GM23338 (cell line): Measurements from ENCODE around the gene UST. TPM values are rescaled to one million over a fixed set of nuclear protein-coding genes. Genes with fewer than 3 reads are reported as not detected.

Experiments
- ATAC-seq: fragments of 200-7000 bp; cut with Tn5 transposase; 3 replicates; pipeline ENCODE4 v1.9.1; 2020
- DNase-seq: peaks from one replicate; pipeline ENCODE4 v3.0.0-alpha.2; 2015; ENCODE audit warnings: low spot score
- H2AFZ ChIP-seq: fragments of 200-600 bp; sonication (generic); 2 replicates; pipeline ENCODE4 v1.8.0; 2016; ENCODE audit warnings: antibody characterized with exemption, mild to moderate bottlenecking, moderate library complexity
- H3F3A ChIP-seq: fragments of 200-600 bp; sonication (generic); replicated peaks from 2 replicates; pipeline ENCODE4 v1.8.0; 2017; ENCODE audit warnings: antibody characterized with exemption, mixed run types, low read depth
- H3K27ac ChIP-seq: fragments of 200-600 bp; sonication (generic); 2 replicates; pipeline ENCODE4 v1.6.1; 2016; ENCODE audit warnings: low read depth
- H3K27me3 ChIP-seq: fragments of 200-600 bp; sonication (generic); 2 replicates; pipeline ENCODE4 v1.8.0; 2016; ENCODE audit warnings: mild to moderate bottlenecking, mixed run types, moderate library complexity; ENCODE audit not compliant: insufficient read depth
- H3K36me3 ChIP-seq: fragments of 200-600 bp; sonication (generic); 2 replicates; pipeline ENCODE4 v1.8.0; 2016; ENCODE audit warnings: mild to moderate bottlenecking; ENCODE audit not compliant: insufficient read depth
- H3K4me1 ChIP-seq: fragments of 200-600 bp; sonication (generic); 2 replicates; pipeline ENCODE4 v1.8.0; 2016; ENCODE audit warnings: mild to moderate bottlenecking, moderate library complexity; ENCODE audit not compliant: insufficient read depth
- H3K4me2 ChIP-seq: fragments of 200-600 bp; sonication (generic); 2 replicates; pipeline ENCODE4 v1.7.1; 2017; ENCODE audit warnings: mixed run types
- H3K4me3 ChIP-seq: fragments of 200-600 bp; sonication (generic); 2 replicates; pipeline ENCODE4 v1.6.1; 2016; ENCODE audit warnings: mixed run types
- H3K79me2 ChIP-seq: fragments of 200-600 bp; sonication (generic); replicated peaks from 2 replicates; pipeline ENCODE4 v1.8.0; 2017; ENCODE audit warnings: mild to moderate bottlenecking; ENCODE audit not compliant: insufficient read depth
- H3K9me2 ChIP-seq: fragments of 200-600 bp; sonication (generic); 2 replicates; pipeline ENCODE4 v1.8.0; 2017; ENCODE audit not compliant: insufficient read depth
- H4K20me1 ChIP-seq: fragments of 200-600 bp; sonication (generic); replicated peaks from 2 replicates; pipeline ENCODE4 v1.8.0; 2017; ENCODE audit warnings: mild to moderate bottlenecking; ENCODE audit not compliant: insufficient read depth
- H3K27ac Mint-ChIP-seq: 2 replicates; pipeline ENCODE4 v1.8.0; 2020; ENCODE audit warnings: inconsistent platforms, mild to moderate bottlenecking, moderate library complexity, mixed read lengths
- H3K27me3 Mint-ChIP-seq: 3 replicates; pipeline ENCODE4 v1.8.0; 2022; ENCODE audit warnings: low read depth, mild to moderate bottlenecking, moderate library complexity, mixed read lengths, inconsistent platforms; ENCODE audit not compliant: insufficient read depth, poor library complexity
- H3K36me3 Mint-ChIP-seq: 3 replicates; pipeline ENCODE4 v1.8.0; 2021; ENCODE audit warnings: low read depth, mild to moderate bottlenecking, inconsistent platforms, moderate library complexity, mixed read lengths
- H3K4me1 Mint-ChIP-seq: 3 replicates; pipeline ENCODE4 v1.8.0; 2020; ENCODE audit warnings: mild to moderate bottlenecking, inconsistent platforms, mixed read lengths
- H3K4me3 Mint-ChIP-seq: 3 replicates; pipeline ENCODE4 v1.8.0; 2021; ENCODE audit warnings: moderate library complexity, mild to moderate bottlenecking, inconsistent platforms, mixed read lengths
- H3K9me3 Mint-ChIP-seq: 3 replicates; pipeline ENCODE4 v1.8.0; 2020; ENCODE audit warnings: moderate library complexity, mild to moderate bottlenecking, inconsistent platforms, mixed read lengths
- EZH2 ChIP-seq: fragments of 200-600 bp; sonication (generic); IDR thresholded peaks from one replicate; pipeline ENCODE4 v1.8.0; 2017; ENCODE audit warnings: antibody characterized with exemption, mild to moderate bottlenecking, low read depth; ENCODE audit not compliant: unreplicated experiment
- EZH2phosphoT487 ChIP-seq: fragments of 200-600 bp; sonication (generic); IDR thresholded peaks from one replicate; pipeline ENCODE4 v1.8.1; 2018; ENCODE audit warnings: antibody characterized with exemption; ENCODE audit not compliant: unreplicated experiment
- JUNB ChIP-seq: IDR thresholded peaks from one replicate; pipeline ENCODE4 v1.6.1; 2016; ENCODE audit warnings: antibody characterized with exemption; ENCODE audit not compliant: unreplicated experiment
- POLR2AphosphoS5 ChIP-seq: IDR thresholded peaks from 2 replicates; pipeline ENCODE4 v1.6.1; 2016; ENCODE audit warnings: antibody characterized with exemption, low read depth
- STAT1 ChIP-seq: IDR thresholded peaks from one replicate; pipeline ENCODE4 v1.6.1; 2016; ENCODE audit warnings: antibody characterized with exemption; ENCODE audit not compliant: unreplicated experiment
- ZNF114 ChIP-seq: fragments of 250-450 bp; sonication (Bioruptor Pico); IDR thresholded peaks from 2 replicates; pipeline ENCODE4 v1.5.0; 2020; ENCODE audit warnings: mild to moderate bottlenecking, moderate library complexity
- ZNF331 ChIP-seq: fragments of 250-450 bp; sonication (Bioruptor Pico); IDR thresholded peaks from 2 replicates; pipeline ENCODE4 v1.5.0; 2020; ENCODE audit warnings: low read depth, mild to moderate bottlenecking, moderate library complexity
- polyA plus RNA-seq: library from polyadenylated mRNA; unstranded; fragments of >200 nt; fragmentation: Nextera tagmentation; extraction: Ambion mirVana; gene quantifications from 2 replicates; pipeline ENCODE4 v1.2.1, GENCODE V29; 2016
- total RNA-seq: library from RNA; depleted of rRNA; stranded (reverse); fragments of >200 nt; shearing (Covaris generic); gene quantifications from 2 replicates; pipeline ENCODE4 v1.2.3, GENCODE V29; 2014
- TF ChIP-seq, protein P1 (sequence below): IDR thresholded peaks from one replicate; pipeline ENCODE4 v1.6.1; 2018; ENCODE audit warnings: antibody characterized with exemption; ENCODE audit not compliant: unreplicated experiment
- TF ChIP-seq, protein P2 (sequence below), 2 experiments: fragments of 200-600 bp in 1 of 2; sonication (generic) in 1 of 2; conservative IDR thresholded peaks; 2 replicates each; pipeline versions ENCODE4 v1.5.1 to v1.6.1; 2016 to 2017; ENCODE audit warnings: antibody characterized with exemption in 2 of 2, low read depth in 2 of 2, mild to moderate bottlenecking in 2 of 2, moderate library complexity in 1 of 2

UST gene
- total and polyA plus RNA-seq, 2 experiments from 2014 or later, result 12.6 to 33.0 TPM

DNA sequence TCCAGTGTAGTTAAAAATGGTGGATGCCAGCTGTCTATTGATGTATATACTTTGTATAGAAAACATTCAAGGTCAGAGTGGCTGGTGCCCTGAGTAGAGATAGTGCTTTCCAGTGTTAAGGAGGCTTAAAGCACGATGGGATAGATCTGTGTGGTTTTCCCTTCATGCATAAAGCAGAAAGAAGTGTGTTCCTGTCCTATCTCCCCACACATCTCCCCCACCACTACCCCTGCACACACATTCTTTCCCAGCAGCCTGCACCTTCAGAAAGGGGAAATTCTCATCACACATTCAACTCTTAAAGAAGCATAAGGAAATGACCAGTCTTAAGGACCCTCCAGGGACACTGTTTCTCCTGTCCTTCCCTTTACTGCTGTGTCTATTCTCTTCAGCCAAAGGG lies 349.0 kb downstream of the UST start:
- H3K4me1 Mint-ChIP-seq, result peaks cover 14% of the 10 kb centered on the region
- no peaks in the 10 kb centered on the region for H3K36me3 ChIP-seq
- peaks cover 17% of the 10 kb centered on the region for H3K9me3 Mint-ChIP-seq
- no peak for DNase-seq
- H3K27ac ChIP-seq, result no peak overlapping the region
- H3K4me1 ChIP-seq, result peaks cover 3% of the 10 kb centered on the region; the same call in 1 of the 2 replicates
- H3K27me3 ChIP-seq, result no peaks in the 10 kb centered on the region
- no peak overlapping the region for H3K27ac Mint-ChIP-seq
- H4K20me1 ChIP-seq, result no peaks in the 10 kb centered on the region
- no peak for TF ChIP-seq ZNF114
- no peak for TF ChIP-seq ZNF331 (CRISPR knock-in tag)
- no peak for TF ChIP-seq EZH2
- no peak for TF ChIP-seq JUNB
- H3K9me2 ChIP-seq, result no peaks in the 10 kb centered on the region; the same call in 1 of the 2 replicates
- no peak for ATAC-seq
- H3K4me2 ChIP-seq, result no peak overlapping the region
- no peak overlapping the region for H3K4me3 ChIP-seq
- H3F3A ChIP-seq, result no peaks in the 10 kb centered on the region
- no peak overlapping the region for H2AFZ ChIP-seq
- H3K4me3 Mint-ChIP-seq, result no peak overlapping the region
- no peaks in the 10 kb centered on the region for H3K36me3 Mint-ChIP-seq
- peaks cover 4% of the 10 kb centered on the region for H3K27me3 Mint-ChIP-seq
- H3K79me2 ChIP-seq, result no peaks in the 10 kb centered on the region

DNA sequence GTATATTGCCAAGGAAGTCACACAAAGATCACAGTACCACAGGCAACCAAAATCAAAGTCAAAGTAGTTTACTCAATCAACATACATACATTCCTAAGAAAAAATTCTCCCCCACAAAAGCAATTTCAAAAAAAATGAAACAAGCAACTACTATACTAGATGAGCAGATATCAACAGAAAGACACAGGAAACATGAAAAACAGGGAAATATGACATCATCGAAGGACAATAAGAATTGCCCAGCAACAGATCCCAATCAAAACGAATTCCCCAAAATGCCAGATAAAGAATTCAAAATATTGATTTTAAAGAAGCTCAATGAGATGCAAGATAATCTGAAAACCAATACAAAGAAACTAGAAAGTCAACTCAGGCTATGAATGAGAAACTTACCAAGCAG lies 351.0 kb downstream of the UST start:
- no peak overlapping the region for H3K27ac Mint-ChIP-seq
- DNase-seq (no peak), ATAC-seq (no peak)
- H3K27ac ChIP-seq, result no peak overlapping the region
- TF ChIP-seq POLR2AphosphoS5 (no peak), ZNF331 (CRISPR knock-in tag) (no peak), EZH2phosphoT487 (no peak), STAT1 (no peak)
- TF ChIP-seq, protein P1, sequence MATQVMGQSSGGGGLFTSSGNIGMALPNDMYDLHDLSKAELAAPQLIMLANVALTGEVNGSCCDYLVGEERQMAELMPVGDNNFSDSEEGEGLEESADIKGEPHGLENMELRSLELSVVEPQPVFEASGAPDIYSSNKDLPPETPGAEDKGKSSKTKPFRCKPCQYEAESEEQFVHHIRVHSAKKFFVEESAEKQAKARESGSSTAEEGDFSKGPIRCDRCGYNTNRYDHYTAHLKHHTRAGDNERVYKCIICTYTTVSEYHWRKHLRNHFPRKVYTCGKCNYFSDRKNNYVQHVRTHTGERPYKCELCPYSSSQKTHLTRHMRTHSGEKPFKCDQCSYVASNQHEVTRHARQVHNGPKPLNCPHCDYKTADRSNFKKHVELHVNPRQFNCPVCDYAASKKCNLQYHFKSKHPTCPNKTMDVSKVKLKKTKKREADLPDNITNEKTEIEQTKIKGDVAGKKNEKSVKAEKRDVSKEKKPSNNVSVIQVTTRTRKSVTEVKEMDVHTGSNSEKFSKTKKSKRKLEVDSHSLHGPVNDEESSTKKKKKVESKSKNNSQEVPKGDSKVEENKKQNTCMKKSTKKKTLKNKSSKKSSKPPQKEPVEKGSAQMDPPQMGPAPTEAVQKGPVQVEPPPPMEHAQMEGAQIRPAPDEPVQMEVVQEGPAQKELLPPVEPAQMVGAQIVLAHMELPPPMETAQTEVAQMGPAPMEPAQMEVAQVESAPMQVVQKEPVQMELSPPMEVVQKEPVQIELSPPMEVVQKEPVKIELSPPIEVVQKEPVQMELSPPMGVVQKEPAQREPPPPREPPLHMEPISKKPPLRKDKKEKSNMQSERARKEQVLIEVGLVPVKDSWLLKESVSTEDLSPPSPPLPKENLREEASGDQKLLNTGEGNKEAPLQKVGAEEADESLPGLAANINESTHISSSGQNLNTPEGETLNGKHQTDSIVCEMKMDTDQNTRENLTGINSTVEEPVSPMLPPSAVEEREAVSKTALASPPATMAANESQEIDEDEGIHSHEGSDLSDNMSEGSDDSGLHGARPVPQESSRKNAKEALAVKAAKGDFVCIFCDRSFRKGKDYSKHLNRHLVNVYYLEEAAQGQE, result no peak
- TF ChIP-seq, protein P2, sequence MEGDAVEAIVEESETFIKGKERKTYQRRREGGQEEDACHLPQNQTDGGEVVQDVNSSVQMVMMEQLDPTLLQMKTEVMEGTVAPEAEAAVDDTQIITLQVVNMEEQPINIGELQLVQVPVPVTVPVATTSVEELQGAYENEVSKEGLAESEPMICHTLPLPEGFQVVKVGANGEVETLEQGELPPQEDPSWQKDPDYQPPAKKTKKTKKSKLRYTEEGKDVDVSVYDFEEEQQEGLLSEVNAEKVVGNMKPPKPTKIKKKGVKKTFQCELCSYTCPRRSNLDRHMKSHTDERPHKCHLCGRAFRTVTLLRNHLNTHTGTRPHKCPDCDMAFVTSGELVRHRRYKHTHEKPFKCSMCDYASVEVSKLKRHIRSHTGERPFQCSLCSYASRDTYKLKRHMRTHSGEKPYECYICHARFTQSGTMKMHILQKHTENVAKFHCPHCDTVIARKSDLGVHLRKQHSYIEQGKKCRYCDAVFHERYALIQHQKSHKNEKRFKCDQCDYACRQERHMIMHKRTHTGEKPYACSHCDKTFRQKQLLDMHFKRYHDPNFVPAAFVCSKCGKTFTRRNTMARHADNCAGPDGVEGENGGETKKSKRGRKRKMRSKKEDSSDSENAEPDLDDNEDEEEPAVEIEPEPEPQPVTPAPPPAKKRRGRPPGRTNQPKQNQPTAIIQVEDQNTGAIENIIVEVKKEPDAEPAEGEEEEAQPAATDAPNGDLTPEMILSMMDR (conservative IDR thresholded peaks at IDR 0.05; ENCODE audit: low read depth in 2 of 2), result no peak
- H3K36me3 Mint-ChIP-seq, result no peaks in the 10 kb centered on the region
- H3K4me1 ChIP-seq, result peaks cover 3% of the 10 kb centered on the region; the same call in 1 of the 2 replicates
- H3K4me1 Mint-ChIP-seq, result peaks cover 14% of the 10 kb centered on the region
- no peaks in the 10 kb centered on the region for H3K27me3 ChIP-seq
- no peaks in the 10 kb centered on the region; the same call in 1 of the 2 replicates for H3K9me2 ChIP-seq
- no peak overlapping the region for H3K4me3 Mint-ChIP-seq
- H3K4me3 ChIP-seq, result no peak overlapping the region
- H3F3A ChIP-seq, result no peaks in the 10 kb centered on the region
- H2AFZ ChIP-seq, result no peak overlapping the region
- H3K27me3 Mint-ChIP-seq, result peaks cover 5% of the 10 kb centered on the region
- H3K4me2 ChIP-seq, result no peak overlapping the region
- no peaks in the 10 kb centered on the region for H4K20me1 ChIP-seq
- no peaks in the 10 kb centered on the region for H3K36me3 ChIP-seq
- peaks cover 17% of the 10 kb centered on the region for H3K9me3 Mint-ChIP-seq
- no peaks in the 10 kb centered on the region for H3K79me2 ChIP-seq
